ENCODE data around the gene ATP2C2.

ATP2C2 gene

GRCh38 chr16:84358601-84359295 lies 9.6 kb upstream of the ATP2C2 start:
- TF ChIP-seq, protein P1, sequence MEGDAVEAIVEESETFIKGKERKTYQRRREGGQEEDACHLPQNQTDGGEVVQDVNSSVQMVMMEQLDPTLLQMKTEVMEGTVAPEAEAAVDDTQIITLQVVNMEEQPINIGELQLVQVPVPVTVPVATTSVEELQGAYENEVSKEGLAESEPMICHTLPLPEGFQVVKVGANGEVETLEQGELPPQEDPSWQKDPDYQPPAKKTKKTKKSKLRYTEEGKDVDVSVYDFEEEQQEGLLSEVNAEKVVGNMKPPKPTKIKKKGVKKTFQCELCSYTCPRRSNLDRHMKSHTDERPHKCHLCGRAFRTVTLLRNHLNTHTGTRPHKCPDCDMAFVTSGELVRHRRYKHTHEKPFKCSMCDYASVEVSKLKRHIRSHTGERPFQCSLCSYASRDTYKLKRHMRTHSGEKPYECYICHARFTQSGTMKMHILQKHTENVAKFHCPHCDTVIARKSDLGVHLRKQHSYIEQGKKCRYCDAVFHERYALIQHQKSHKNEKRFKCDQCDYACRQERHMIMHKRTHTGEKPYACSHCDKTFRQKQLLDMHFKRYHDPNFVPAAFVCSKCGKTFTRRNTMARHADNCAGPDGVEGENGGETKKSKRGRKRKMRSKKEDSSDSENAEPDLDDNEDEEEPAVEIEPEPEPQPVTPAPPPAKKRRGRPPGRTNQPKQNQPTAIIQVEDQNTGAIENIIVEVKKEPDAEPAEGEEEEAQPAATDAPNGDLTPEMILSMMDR (IDR thresholded peaks at IDR 0.05; ENCODE audit: insufficient read depth, low read length), result no peak
- Histone ChIP-seq H3K27me3 (ENCODE audit: insufficient read depth, poor library complexity, severe bottlenecking) (peaks cover 6% of the 10 kb centered on the region), H3K27ac (replicated peaks) (no peak overlapping the region), H3K4me3 (replicated peaks; ENCODE audit: insufficient read depth, low read length) (no peak overlapping the region)
- DNase-seq (ENCODE audit: low read depth in 1 of 2, low spot score in 1 of 2), result no peak

- no peak for TF ChIP-seq POLR2AphosphoS5 (IDR thresholded peaks at IDR 0.05; ENCODE audit: low read depth)
- TF ChIP-seq, protein P2, sequence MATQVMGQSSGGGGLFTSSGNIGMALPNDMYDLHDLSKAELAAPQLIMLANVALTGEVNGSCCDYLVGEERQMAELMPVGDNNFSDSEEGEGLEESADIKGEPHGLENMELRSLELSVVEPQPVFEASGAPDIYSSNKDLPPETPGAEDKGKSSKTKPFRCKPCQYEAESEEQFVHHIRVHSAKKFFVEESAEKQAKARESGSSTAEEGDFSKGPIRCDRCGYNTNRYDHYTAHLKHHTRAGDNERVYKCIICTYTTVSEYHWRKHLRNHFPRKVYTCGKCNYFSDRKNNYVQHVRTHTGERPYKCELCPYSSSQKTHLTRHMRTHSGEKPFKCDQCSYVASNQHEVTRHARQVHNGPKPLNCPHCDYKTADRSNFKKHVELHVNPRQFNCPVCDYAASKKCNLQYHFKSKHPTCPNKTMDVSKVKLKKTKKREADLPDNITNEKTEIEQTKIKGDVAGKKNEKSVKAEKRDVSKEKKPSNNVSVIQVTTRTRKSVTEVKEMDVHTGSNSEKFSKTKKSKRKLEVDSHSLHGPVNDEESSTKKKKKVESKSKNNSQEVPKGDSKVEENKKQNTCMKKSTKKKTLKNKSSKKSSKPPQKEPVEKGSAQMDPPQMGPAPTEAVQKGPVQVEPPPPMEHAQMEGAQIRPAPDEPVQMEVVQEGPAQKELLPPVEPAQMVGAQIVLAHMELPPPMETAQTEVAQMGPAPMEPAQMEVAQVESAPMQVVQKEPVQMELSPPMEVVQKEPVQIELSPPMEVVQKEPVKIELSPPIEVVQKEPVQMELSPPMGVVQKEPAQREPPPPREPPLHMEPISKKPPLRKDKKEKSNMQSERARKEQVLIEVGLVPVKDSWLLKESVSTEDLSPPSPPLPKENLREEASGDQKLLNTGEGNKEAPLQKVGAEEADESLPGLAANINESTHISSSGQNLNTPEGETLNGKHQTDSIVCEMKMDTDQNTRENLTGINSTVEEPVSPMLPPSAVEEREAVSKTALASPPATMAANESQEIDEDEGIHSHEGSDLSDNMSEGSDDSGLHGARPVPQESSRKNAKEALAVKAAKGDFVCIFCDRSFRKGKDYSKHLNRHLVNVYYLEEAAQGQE (IDR thresholded peaks at IDR 0.05; ENCODE audit: insufficient replicate concordance, low read depth), result no peak
- no peak for TF ChIP-seq SPI1 (IDR thresholded peaks at IDR 0.05; ENCODE audit: borderline replicate concordance, low read depth)
- no peak for TF ChIP-seq GABPA (IDR thresholded peaks at IDR 0.05; ENCODE audit: low read depth)
- TF ChIP-seq, protein P1 (IDR thresholded peaks at IDR 0.05; ENCODE audit: insufficient read depth, low read length), result no peak
- Histone ChIP-seq H3K27ac (replicated peaks) (no peak overlapping the region), H3K4me3 (replicated peaks; ENCODE audit: insufficient read depth, low read length) (no peak overlapping the region), H3K27me3 (ENCODE audit: insufficient read depth, poor library complexity, severe bottlenecking) (peaks cover 6% of the 10 kb centered on the region)
- DNase-seq (ENCODE audit: low read depth in 1 of 2, low spot score in 1 of 2), result no peak
Observed at GRCh38 chr16:84359326-84359725, 9.0 kb upstream of the ATP2C2 start.

- H3K27me3 ChIP-seq (ENCODE audit: insufficient read depth, poor library complexity, severe bottlenecking), result peaks cover 6% of the 10 kb centered on the region
- TF ChIP-seq POLR2AphosphoS5 (IDR thresholded peaks at IDR 0.05; ENCODE audit: low read depth) (no peak), SPI1 (IDR thresholded peaks at IDR 0.05; ENCODE audit: borderline replicate concordance, low read depth) (no peak), GABPA (IDR thresholded peaks at IDR 0.05; ENCODE audit: low read depth) (no peak)
- TF ChIP-seq, protein P2 (IDR thresholded peaks at IDR 0.05; ENCODE audit: insufficient replicate concordance, low read depth), result no peak
- TF ChIP-seq, protein P1 (IDR thresholded peaks at IDR 0.05; ENCODE audit: insufficient read depth, low read length), result no peak
- no peak overlapping the region for H3K27ac ChIP-seq (replicated peaks)
- H3K4me3 ChIP-seq (replicated peaks; ENCODE audit: insufficient read depth, low read length), result no peak overlapping the region
- DNase-seq (ENCODE audit: low read depth in 1 of 2, low spot score in 1 of 2), result no peak
Observed at GRCh38 chr16:84360170-84360569, 8.2 kb upstream of the ATP2C2 start.

GRCh38 chr16:84360748-84361147 lies 7.6 kb upstream of the ATP2C2 start:
- Histone ChIP-seq H3K4me3 (replicated peaks; ENCODE audit: insufficient read depth, low read length) (no peak overlapping the region), H3K27ac (replicated peaks) (no peak overlapping the region), H3K27me3 (ENCODE audit: insufficient read depth, poor library complexity, severe bottlenecking) (peaks cover 6% of the 10 kb centered on the region)
- DNase-seq (ENCODE audit: low read depth in 1 of 2, low spot score in 1 of 2), result no peak
- TF ChIP-seq POLR2AphosphoS5 (IDR thresholded peaks at IDR 0.05; ENCODE audit: low read depth) (no peak), GABPA (IDR thresholded peaks at IDR 0.05; ENCODE audit: low read depth) (no peak), SPI1 (IDR thresholded peaks at IDR 0.05; ENCODE audit: borderline replicate concordance, low read depth) (no peak)
- TF ChIP-seq, protein P2 (IDR thresholded peaks at IDR 0.05; ENCODE audit: insufficient replicate concordance, low read depth), result no peak
- TF ChIP-seq, protein P1 (IDR thresholded peaks at IDR 0.05; ENCODE audit: insufficient read depth, low read length), result no peak

All from HL-60 (cell line).